Tibial nerve (tissue), 4 donors: ENCODE results near the gene DENND5B.

Experiments
- EP300 ChIP-seq, 2 donors: sonication (generic); formaldehyde crosslinking; IDR thresholded peaks; one replicate each; pipeline ENCODE4 v1.6.1; 2017; ENCODE audit warnings: antibody characterized with exemption in 2 of 2, mild to moderate bottlenecking in 1 of 2
- TF ChIP-seq, protein P1 (sequence below), 5 experiments: fragments of 200-600 bp in 3 of 5; fragments of 450-650 bp in 2 of 5; sonication (generic) in 3 of 5; IDR thresholded peaks; one replicate each; pipeline ENCODE4 v1.5.1; 2016 to 2019; ENCODE audit warnings: antibody characterized with exemption in 5 of 5, mild to moderate bottlenecking in 3 of 5, moderate library complexity in 2 of 5

DNA sequence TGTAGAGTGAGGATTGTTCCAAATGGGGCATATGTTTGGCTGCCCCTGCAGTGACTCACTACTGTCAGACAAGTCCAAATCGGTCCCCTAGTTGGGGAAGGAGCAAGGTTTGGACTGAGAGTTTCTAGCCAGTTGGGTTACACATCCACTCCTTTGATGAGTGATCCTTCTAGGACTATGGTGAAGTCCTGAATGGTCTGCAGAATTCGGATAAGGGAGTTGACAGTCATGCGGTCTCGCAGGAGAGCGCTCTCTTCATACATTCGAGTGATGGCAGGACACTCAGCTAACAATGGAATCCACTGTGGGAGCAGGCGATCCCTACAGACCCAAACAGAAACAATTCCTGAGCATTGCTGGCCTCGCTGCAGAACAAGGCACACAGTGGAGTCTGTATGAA lies 203.5 kb downstream of the DENND5B start:
- TF ChIP-seq, protein P1, sequence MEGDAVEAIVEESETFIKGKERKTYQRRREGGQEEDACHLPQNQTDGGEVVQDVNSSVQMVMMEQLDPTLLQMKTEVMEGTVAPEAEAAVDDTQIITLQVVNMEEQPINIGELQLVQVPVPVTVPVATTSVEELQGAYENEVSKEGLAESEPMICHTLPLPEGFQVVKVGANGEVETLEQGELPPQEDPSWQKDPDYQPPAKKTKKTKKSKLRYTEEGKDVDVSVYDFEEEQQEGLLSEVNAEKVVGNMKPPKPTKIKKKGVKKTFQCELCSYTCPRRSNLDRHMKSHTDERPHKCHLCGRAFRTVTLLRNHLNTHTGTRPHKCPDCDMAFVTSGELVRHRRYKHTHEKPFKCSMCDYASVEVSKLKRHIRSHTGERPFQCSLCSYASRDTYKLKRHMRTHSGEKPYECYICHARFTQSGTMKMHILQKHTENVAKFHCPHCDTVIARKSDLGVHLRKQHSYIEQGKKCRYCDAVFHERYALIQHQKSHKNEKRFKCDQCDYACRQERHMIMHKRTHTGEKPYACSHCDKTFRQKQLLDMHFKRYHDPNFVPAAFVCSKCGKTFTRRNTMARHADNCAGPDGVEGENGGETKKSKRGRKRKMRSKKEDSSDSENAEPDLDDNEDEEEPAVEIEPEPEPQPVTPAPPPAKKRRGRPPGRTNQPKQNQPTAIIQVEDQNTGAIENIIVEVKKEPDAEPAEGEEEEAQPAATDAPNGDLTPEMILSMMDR (IDR thresholded peaks at IDR 0.05): no peak
- no peak for TF ChIP-seq EP300 (IDR thresholded peaks at IDR 0.05)
